ENCODE measurements around the gene CISD3.

CISD3 gene

GRCh38 chr17:38709104-38709820, 20.9 kb upstream of the CISD3 start:
- no peak for DNase-seq

GRCh38 chr17:38709864-38710603, 20.1 kb upstream of the CISD3 start:
- DNase-seq, result no peak

GRCh38 chr17:38710604-38710962, 19.6 kb upstream of the CISD3 start:
- no peak for DNase-seq

GRCh38 chr17:38710985-38711384, 19.2 kb upstream of the CISD3 start:
- DNase-seq, result no peak

- DNase-seq, result no peak
These were observed 18.2 kb upstream of the CISD3 start for GRCh38 chr17:38711792-38712571.

- DNase-seq, result no peak
These were observed 17.5 kb upstream of the CISD3 start for GRCh38 chr17:38712593-38712992.

GRCh38 chr17:38713456-38714075, 16.6 kb upstream of the CISD3 start:
- DNase-seq, result no peak

GRCh38 chr17:38715216-38715943, 14.8 kb upstream of the CISD3 start:
- DNase-seq, result no peak

GRCh38 chr17:38716368-38717005, 13.7 kb upstream of the CISD3 start:
- no peak for DNase-seq

GRCh38 chr17:38717139-38717745, 12.9 kb upstream of the CISD3 start:
- no peak for DNase-seq

GRCh38 chr17:38719289-38719942, 10.7 kb upstream of the CISD3 start:
- no peak for DNase-seq

GRCh38 chr17:38719943-38720641, 10.0 kb upstream of the CISD3 start:
- no peak for DNase-seq

- no peak for DNase-seq
These were observed 9.2 kb upstream of the CISD3 start for GRCh38 chr17:38720941-38721340.

GRCh38 chr17:38721802-38722201, 8.3 kb upstream of the CISD3 start:
- no peak for DNase-seq

- peak; percentile 78 for DNase-seq
These were observed 5.7 kb upstream of the CISD3 start for GRCh38 chr17:38724337-38724988.

GRCh38 chr17:38725066-38725465, 5.1 kb upstream of the CISD3 start:
- DNase-seq, result peak; percentile 49

- peak; percentile 29 for DNase-seq
These were observed 4.0 kb upstream of the CISD3 start for GRCh38 chr17:38726145-38726544.

- no peak for DNase-seq
These were observed 2.4 kb upstream of the CISD3 start for GRCh38 chr17:38727736-38728135.

GRCh38 chr17:38728290-38728831, 1.8 kb upstream of the CISD3 start:
- no peak for DNase-seq

Measured in NCI-H510A treated with DMSO at 0.1 percent for 48 hours (cell line).